IPS DF 4.7 (cell line): ENCODE measurements around the gene RBM47.

ENCODE experiments used
- DNase-seq: peaks from one replicate; pipeline ENCODE4 v3.0.0-alpha.2; 2013; ENCODE audit warnings: low spot score; ENCODE audit errors: extremely low read depth

RBM47 gene

DNA sequence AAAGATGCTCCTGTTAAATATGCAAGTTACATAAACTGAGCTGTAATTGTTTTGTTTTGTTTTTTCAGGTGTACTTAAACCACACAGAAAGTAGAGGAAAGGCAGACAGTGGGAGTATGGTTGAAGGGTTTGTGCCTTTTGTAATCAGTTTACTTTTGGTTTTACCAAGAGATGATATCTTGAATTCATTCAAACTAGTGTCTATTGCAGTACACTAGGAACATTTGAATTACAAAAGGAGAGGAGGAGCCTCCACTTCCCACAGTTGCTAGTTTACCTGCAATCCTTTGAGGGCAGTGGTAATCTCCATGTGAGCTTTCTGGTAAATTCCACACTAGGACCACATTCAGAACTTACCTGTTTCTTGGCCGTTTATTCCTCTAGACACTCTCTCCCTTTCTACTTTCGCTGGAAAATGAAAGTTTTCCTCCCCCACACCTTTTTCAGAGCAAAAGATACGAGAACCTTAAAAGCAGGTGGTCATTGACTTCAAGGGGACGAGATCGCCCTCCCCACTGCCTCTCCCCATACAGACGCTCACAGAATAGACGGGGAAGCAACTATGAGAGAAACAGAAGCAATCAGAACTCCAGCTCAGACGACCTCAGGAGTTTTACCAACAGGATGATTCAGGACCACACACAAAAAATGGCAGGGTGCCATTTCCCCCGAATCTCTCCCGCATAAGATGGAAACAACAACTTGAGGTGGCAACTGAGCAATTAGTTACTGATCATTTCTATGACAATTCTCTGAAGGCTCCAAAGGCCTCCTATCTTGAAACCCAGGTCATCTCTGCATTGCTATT is 3.3 kb downstream of the RBM47 start:
- no peak for DNase-seq

GRCh38 chr4:40623707-40624106 is 6.0 kb downstream of the RBM47 start:
- no peak for DNase-seq

DNA sequence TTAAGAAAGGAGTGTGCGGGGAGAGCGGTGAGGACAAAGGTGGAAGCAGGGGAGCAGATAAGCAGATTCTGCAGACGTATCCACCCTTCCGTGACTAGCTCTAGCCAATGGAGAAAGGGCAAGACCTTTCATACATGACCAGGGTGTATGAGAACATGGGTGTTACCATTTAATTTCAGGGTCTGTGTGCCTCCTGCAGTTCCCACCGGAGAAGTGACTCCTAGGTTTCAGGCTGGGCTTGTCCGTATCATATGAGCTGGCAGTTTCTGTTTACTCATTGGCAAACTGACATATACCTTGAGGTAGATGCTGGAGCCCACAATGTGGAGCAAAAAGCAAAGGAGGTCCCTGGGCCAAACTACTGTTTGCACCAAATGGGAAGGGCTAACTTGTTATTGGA is 6.8 kb downstream of the RBM47 start:
- DNase-seq = no peak

- no peak for DNase-seq
Measured at GRCh38 chr4:40621592-40622512, 7.8 kb downstream of the RBM47 start.

DNA sequence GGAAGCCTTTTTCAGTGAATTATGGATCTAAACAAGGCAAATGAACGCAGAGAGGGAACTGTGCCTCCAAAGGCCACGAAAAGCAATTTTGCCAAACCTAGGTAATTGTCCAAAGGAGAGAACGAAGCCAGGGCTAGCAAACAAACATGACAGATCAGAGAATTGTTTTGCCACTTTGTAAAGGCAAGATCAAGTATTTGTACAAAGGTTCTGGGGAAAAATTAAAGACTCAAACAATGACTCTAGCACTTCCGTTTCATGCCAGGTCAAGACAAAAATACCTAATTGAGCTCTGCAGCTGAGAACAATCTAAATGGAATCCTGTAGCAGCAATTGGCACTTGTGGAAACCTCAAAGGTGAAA is 8.5 kb downstream of the RBM47 start:
- no peak for DNase-seq

DNA sequence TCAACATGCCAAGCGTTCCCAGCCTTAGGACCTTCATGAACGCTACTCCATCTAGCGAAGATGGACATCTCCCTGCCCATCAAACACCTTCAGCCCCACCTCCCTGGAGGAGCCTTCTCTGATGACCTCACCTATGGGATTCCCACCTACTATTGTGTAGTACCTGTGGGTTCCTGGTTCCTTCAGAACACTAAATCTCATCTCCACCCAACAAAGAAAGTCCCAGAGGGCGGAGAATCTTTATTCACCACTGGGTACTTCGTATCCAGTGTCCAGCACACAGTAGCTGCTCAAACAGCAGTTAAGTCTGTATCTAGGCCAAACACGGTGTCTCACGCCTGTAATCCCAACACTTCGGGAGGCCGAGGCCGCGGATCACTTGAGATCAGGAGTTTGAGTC is 10.1 kb downstream of the RBM47 start:
- no peak for DNase-seq

DNA sequence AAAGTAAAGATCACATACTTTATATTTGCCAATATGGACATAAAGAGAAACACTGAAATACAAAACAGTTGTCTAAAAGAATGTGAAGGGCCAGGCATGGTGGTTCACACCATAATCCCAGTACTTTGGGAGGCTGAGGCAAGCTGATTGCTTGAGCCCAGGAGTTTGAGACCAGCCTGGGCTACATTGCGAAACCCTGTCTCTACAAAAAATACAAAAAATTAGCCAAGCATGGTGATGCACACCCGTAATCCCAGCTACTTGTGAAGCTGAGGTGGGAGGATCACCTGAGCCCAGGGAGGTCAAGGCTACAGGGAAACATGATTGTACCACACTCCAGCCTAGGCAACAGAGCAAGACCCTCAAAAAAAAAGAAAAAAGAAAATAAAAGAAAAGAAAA is 11.8 kb downstream of the RBM47 start:
- DNase-seq = no peak

DNA sequence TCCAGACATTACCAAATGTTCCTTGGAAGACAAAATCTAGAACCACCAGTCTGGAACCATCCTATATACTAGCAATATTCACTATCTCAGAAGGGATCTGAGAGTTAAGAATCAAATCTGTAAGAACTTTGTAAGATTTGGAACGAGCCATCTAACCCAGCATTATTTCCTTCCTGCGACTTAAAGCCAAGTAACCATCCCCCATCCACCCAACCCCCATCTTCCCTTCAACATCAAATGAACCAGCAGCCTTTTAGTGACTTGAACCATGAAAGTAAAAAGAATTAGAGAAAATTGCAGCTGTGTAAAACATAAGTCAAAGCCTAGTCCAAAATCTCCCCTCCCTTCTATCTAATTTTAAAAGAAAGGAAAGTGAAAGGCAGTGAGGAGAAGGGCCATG is 15.6 kb downstream of the RBM47 start:
- no peak for DNase-seq

- DNase-seq = no peak
Measured at GRCh38 chr4:40613456-40613855, 16.2 kb downstream of the RBM47 start.

- no peak for DNase-seq
Measured at GRCh38 chr4:40612831-40613230, 16.8 kb downstream of the RBM47 start.

DNA sequence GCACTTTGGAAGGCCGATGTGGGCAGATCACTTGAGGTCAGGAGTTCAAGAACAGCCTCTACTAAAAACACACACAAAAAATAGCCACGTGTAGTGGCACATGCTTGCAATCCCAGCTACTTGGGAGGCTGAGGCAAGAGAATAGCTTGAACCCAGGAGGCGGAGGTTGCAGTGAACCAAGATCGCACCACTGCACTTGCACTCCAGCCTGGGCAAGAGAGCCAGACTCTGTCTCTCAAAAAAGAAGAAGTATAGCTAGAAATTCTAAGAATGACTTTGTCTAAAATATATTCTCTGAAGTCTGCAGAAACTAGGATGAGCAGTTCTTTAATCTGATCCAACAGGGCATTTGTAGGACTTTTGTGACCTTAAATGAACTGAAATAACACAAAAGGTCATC is 17.4 kb downstream of the RBM47 start:
- DNase-seq = no peak

DNA sequence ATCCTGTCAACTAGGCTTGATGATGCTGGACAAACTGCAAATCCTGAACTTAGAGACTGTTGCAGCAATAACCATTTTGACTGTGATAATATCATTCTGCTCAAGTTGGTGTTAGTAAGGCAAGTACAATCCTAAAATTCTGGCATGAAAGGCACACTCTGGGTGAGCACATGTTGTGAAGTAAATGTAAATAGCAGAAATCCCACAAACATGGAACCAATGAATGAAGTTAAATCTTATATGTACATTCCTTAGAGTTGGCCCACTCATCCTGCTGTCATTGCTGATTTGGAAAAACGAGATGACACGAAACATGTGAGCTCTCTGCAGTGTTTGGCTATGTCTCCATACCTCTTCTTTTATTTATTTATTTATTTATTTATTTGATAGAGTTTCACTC is 21.0 kb downstream of the RBM47 start:
- no peak for DNase-seq

GRCh38 chr4:40607221-40607620 is 22.4 kb downstream of the RBM47 start:
- no peak for DNase-seq

DNA sequence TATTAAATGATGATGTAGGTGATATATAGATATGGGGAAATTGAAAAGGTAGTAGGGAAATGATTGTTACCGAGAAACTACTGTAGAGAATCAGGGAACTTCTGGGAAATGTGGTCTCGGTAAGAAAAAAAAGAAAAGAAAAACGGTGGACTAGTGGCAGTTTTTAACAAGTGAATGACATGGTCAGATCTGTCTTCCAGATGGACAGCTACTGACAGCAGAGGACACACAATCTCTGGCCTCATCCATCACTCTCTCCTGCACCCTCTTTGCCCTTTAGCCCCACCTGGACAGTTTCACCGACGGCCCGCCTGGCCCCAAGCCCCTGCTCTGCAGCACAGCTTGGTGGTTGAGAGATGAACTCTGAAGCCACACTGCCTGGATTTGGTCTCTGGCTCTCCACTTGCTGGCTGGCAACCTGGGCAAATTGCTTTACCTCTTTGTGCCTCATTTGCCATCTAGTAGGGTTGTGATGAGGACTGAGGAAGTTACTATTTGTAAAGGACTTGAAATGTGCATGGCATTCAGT is 23.4 kb downstream of the RBM47 start:
- DNase-seq = no peak

DNA sequence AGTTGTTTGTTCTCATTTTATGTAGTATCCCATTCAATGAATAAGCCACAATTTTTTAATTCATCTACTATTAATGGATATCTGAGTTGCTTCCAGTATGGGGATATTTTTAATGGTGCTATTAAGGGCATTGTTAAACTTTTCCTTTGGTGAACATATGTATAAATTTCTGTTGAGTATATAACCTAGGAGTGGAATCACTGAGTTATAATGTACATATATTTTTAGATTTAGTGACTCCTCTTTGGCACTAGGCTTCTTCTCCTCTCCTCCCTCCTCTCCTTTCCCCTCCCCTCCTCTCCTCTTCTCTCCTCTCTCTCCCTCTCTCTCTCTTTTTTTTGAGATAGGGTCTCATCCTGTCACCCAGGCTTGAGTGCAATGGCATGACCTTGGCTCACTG is 26.4 kb downstream of the RBM47 start:
- DNase-seq = no peak

DNA sequence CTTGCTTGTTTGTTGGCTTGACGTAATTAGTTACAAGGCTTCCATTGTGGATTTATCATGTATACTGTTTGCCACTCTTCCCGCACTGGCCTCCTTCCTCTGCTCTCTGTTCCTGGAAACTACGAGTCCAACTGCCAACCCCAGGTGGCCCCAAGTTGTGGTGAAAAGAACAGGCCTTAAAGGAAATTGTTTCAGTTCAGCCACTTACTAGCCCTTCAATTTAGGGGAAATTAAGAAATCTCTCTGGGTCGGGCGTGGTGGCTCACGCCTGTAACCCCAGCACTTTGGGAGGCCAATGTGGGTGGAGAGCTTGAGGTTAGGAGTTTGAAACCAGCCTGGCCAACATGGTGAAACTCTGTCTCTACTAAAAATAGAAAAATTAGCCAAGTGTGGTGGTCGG is 28.0 kb downstream of the RBM47 start:
- DNase-seq = no peak

DNA sequence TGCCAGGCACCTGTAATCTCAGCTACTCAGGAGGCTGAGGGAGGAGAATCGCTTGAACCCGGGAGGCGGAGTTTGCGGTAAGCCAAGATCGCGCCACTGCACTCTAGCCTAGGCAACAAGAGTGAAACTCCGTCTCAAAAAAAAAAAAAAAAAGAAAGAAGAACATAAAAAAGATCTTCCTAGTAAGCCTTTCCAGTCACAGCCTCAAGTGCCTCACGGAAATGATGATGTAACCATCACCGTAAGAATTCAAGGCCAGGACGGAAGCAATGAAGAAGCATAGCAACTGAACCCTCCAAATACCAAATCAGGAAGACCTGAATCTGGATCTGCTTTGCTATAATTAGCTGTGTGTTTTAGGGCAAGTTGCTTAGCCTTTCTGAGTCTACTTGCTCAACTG is 28.8 kb downstream of the RBM47 start:
- DNase-seq = no peak

DNA sequence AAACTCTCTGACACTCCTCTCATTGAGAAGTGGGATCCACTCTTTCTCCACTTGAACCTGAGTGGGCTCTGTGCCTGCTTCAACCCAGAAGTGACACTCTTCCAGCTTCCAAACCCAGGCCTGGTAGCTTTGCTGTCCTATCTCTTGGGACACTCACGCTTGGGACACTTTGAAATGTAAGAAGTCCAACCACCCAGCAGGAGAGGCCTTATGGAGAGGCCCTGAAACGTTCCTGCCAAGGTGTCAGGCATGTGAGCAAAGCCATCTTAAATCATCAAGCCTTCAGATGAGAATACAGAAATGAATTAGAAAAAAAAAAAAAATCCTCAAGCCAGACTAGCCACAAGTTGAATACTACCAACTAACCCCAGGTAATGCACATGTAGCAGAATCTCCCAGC is 30.2 kb downstream of the RBM47 start:
- DNase-seq = no peak

DNA sequence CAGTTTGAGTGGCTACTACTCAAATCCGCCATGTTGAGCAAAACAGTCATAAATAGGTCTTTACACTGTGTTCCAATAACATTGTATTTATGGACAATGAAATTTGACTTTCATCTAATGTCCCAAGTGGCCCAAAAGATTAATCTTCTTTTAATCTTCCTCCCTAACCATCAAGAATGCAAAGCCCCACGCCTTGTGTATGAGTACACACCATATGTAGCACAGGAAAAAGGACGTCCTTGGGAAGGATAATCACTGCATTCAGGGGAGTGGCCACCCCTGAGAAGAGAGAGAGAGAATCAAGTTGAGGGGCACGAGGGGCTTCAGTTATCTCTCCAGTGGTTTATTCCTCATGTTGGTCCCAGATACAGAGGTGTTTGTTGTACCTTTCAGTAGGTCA is 33.1 kb downstream of the RBM47 start:
- no peak for DNase-seq

GRCh38 chr4:40595981-40596380 is 33.7 kb downstream of the RBM47 start:
- DNase-seq = no peak

DNA sequence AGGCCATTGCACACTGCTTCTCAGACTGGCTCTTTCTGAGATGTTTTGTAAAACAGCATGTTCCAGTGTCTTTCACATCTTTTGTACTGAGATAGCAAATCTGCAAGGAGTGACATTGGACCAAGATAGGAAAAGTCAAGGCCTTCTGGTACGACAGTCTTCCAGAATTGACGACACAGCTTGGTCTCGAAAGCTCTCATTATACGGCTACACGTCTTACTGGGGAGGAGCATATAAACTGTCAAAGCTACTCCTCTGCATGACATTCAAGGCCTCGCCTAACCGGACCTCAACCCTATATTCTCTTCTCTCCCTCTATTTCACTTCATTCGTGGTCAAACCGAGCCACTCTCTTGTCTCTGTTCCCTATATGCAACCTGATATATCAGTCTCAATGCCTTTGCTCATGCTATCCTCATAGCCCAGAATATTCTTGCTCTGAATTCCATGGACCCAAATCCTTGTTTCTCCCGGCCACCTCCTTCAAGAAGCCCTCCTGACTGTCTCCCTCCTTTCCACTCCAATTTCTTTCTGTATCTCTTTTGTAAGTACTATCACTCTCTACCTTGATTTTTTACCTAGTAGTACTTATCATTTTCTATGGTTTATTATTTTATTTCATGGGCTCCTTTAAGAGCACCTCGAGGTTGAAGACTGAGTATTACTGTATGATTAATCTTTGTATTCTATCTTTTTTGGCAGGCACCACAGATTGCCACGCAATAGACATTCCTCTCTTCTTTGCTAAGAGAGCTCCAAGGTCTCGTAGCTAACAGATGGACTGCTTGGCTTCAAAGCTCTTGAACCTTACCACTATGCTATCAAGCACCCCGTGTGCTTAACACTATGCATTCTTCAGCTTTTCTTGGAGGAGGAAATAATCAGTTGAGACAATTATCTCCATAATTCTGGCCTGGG is 35.1 kb downstream of the RBM47 start:
- DNase-seq = no peak
